Right forelimb (tissue), 1 donor: ENCODE data around the gene CREB5.
A peak's percentile ranks its signal among the peaks of the same experiment; 100 is the strongest.

ENCODE experiments used
- DNase-seq: peaks from one replicate; pipeline ENCODE4 v3.0.0-alpha.2; 2018

Gene CREB5

GRCh38 chr7:28836716-28837115, 424.4 kb downstream of the CREB5 start:
- no peak for DNase-seq

GRCh38 chr7:28837216-28837615, 424.9 kb downstream of the CREB5 start:
- no peak for DNase-seq

GRCh38 chr7:28840592-28840995, 428.3 kb downstream of the CREB5 start:
- DNase-seq, result no peak

- no peak for DNase-seq
These were observed 429.4 kb downstream of the CREB5 start for GRCh38 chr7:28841766-28842165.

- DNase-seq, result no peak
These were observed 430.5 kb downstream of the CREB5 start for GRCh38 chr7:28842769-28843295.

GRCh38 chr7:28845106-28845505, 432.8 kb downstream of the CREB5 start:
- DNase-seq, result no peak

- no peak for DNase-seq
These were observed 434.9 kb downstream of the CREB5 start for GRCh38 chr7:28847176-28847575.

GRCh38 chr7:28847681-28848080, 435.4 kb downstream of the CREB5 start:
- no peak for DNase-seq

- no peak for DNase-seq
These were observed 436.6 kb downstream of the CREB5 start for GRCh38 chr7:28848906-28849305.

GRCh38 chr7:28850699-28851098, 438.4 kb downstream of the CREB5 start:
- DNase-seq, result no peak

GRCh38 chr7:28853150-28853549, 440.8 kb downstream of the CREB5 start:
- no peak for DNase-seq

GRCh38 chr7:28853834-28854749, 441.8 kb downstream of the CREB5 start:
- DNase-seq, result peak; percentile 92

GRCh38 chr7:28854750-28855074, 442.4 kb downstream of the CREB5 start:
- DNase-seq, result no peak

- DNase-seq, result no peak
These were observed 443.4 kb downstream of the CREB5 start for GRCh38 chr7:28855538-28856217.

- no peak for DNase-seq
These were observed 444.3 kb downstream of the CREB5 start for GRCh38 chr7:28856656-28857055.

GRCh38 chr7:28858206-28858605, 445.9 kb downstream of the CREB5 start:
- DNase-seq, result no peak

GRCh38 chr7:28858895-28859294, 446.6 kb downstream of the CREB5 start:
- DNase-seq, result no peak

GRCh38 chr7:28861825-28862224, 449.5 kb downstream of the CREB5 start:
- DNase-seq, result no peak

- no peak for DNase-seq
These were observed 450.4 kb downstream of the CREB5 start for GRCh38 chr7:28862595-28863272.

- DNase-seq, result no peak
These were observed 453.4 kb downstream of the CREB5 start for GRCh38 chr7:28865601-28866144.

- DNase-seq, result no peak
These were observed 456.4 kb downstream of the CREB5 start for GRCh38 chr7:28868712-28869111.

- no peak for DNase-seq
These were observed 458.8 kb downstream of the CREB5 start for GRCh38 chr7:28871077-28871476.

GRCh38 chr7:28871631-28872030, 459.3 kb downstream of the CREB5 start:
- no peak for DNase-seq
